Endodermal cell (in vitro differentiated cells): ENCODE results near the gene NXPH4. TPM values are rescaled to one million over a fixed set of nuclear protein-coding genes. Genes with fewer than 3 reads are reported as not detected.

Experiments used
- DNase-seq: peaks from one replicate; pipeline ENCODE4 v3.0.0-alpha.2; 2017
- H3K27ac ChIP-seq: 2 replicates; pipeline ENCODE4 v1.5.1; 2013; ENCODE audit warnings: mild to moderate bottlenecking, low read depth, low read length, moderate library complexity
- H3K27me3 ChIP-seq: 2 replicates; pipeline ENCODE4 v1.6.1; 2013; ENCODE audit warnings: mild to moderate bottlenecking, low read length, moderate library complexity; ENCODE audit not compliant: insufficient read depth, control insufficient read depth, poor library complexity, severe bottlenecking
- H3K36me3 ChIP-seq: 2 replicates; pipeline ENCODE4 v1.7.0; 2013; ENCODE audit warnings: mild to moderate bottlenecking, low read length, moderate library complexity; ENCODE audit not compliant: control insufficient read depth, insufficient read depth
- H3K4me1 ChIP-seq: one replicate; pipeline ENCODE4 v1.7.0; 2013; ENCODE audit warnings: low read length; ENCODE audit not compliant: control insufficient read depth, insufficient read depth
- H3K4me3 ChIP-seq: 2 replicates; pipeline ENCODE4 v1.5.1; 2013; ENCODE audit warnings: mild to moderate bottlenecking, low read length, moderate library complexity
- H3K9ac ChIP-seq: 2 replicates; pipeline ENCODE4 v1.6.1; 2013; ENCODE audit warnings: mild to moderate bottlenecking, low read length, moderate library complexity; ENCODE audit not compliant: poor library complexity, severe bottlenecking; ENCODE audit errors: extremely low read depth
- H3K9me3 ChIP-seq: 2 replicates; pipeline ENCODE4 v1.6.1; 2013; ENCODE audit warnings: mild to moderate bottlenecking, low read length, moderate library complexity; ENCODE audit not compliant: control insufficient read depth
- H3K27ac Mint-ChIP-seq: 2 replicates; pipeline ENCODE4 v1.8.0; 2020; ENCODE audit warnings: mixed read lengths
- H3K27me3 Mint-ChIP-seq: 2 replicates; pipeline ENCODE4 v1.8.0; 2021; ENCODE audit warnings: mild to moderate bottlenecking, mixed read lengths; ENCODE audit not compliant: insufficient read depth
- H3K36me3 Mint-ChIP-seq: 2 replicates; pipeline ENCODE4 v1.8.0; 2020; ENCODE audit warnings: low read depth, mixed read lengths
- H3K4me1 Mint-ChIP-seq: 2 replicates; pipeline ENCODE4 v1.8.0; 2020; ENCODE audit warnings: mixed read lengths
- H3K4me3 Mint-ChIP-seq: 2 replicates; pipeline ENCODE4 v1.8.0; 2020; ENCODE audit warnings: mild to moderate bottlenecking, moderate library complexity, mixed read lengths
- H3K9me3 Mint-ChIP-seq: 2 replicates; pipeline ENCODE4 v1.8.0; 2020; ENCODE audit warnings: mild to moderate bottlenecking, mixed read lengths
- WGBS, 2 experiments: methylation state at CpG; one replicate each; pipeline versions ENCODE4 v1.1.5 to v1.1.7; 2013; ENCODE audit warnings: missing lambda C conversion rate in 2 of 2, mixed read lengths in 1 of 2; ENCODE audit not compliant: insufficient coverage in 1 of 2, insufficient read length in 1 of 2; 5-methylcytosine and 5-hydroxymethylcytosine counted together
- total RNA-seq, 2 donors: library from RNA; stranded (reverse); fragmentation: NEBNext Ultra II Directional in 1 of 2; extraction: Animal tissue kit (Norgen Biotek cat#: 25700) in 1 of 2; gene quantifications; 2 replicates in 1 of 2; 3 replicates in 1 of 2; pipeline ENCODE4 v1.2.1, GENCODE V29; 2021
- TF ChIP-seq, protein P1 (sequence below): fragments of 200-600 bp; sonication (generic); conservative IDR thresholded peaks from 2 replicates; pipeline ENCODE4 v1.5.0; 2021; ENCODE audit warnings: antibody characterized with exemption, mild to moderate bottlenecking

The NXPH4 gene
- total RNA-seq, 2 donors from 2014 or later = 0.31 to 1.1 TPM

GRCh38 chr12:57239587-57240065 is 23.0 kb downstream of the NXPH4 start:
- Histone ChIP-seq H3K36me3 (peaks cover 2% of the 10 kb centered on the region), H3K9ac (no peak overlapping the region), H3K4me1 (peaks cover 6% of the 10 kb centered on the region), H3K27ac (peak overlapping the region; percentile 92), H3K4me3 (peak overlapping the region; percentile 67), H3K27me3 (peaks cover 94% of the 10 kb centered on the region), H3K9me3 (no peaks in the 10 kb centered on the region)
- 3 to 5% methylated on average over 9 to 14 of the region's 14 CpGs for WGBS, 2 experiments
- peak overlapping the region; percentile 40 for H3K4me3 Mint-ChIP-seq
- H3K9me3 Mint-ChIP-seq = no peaks in the 10 kb centered on the region
- H3K4me1 Mint-ChIP-seq = peaks cover 32% of the 10 kb centered on the region
- H3K27me3 Mint-ChIP-seq = peaks cover 93% of the 10 kb centered on the region
- peak; percentile 72 for DNase-seq
- H3K36me3 Mint-ChIP-seq = peaks cover 1% of the 10 kb centered on the region
- H3K27ac Mint-ChIP-seq = no peak overlapping the region
- TF ChIP-seq, protein P1, sequence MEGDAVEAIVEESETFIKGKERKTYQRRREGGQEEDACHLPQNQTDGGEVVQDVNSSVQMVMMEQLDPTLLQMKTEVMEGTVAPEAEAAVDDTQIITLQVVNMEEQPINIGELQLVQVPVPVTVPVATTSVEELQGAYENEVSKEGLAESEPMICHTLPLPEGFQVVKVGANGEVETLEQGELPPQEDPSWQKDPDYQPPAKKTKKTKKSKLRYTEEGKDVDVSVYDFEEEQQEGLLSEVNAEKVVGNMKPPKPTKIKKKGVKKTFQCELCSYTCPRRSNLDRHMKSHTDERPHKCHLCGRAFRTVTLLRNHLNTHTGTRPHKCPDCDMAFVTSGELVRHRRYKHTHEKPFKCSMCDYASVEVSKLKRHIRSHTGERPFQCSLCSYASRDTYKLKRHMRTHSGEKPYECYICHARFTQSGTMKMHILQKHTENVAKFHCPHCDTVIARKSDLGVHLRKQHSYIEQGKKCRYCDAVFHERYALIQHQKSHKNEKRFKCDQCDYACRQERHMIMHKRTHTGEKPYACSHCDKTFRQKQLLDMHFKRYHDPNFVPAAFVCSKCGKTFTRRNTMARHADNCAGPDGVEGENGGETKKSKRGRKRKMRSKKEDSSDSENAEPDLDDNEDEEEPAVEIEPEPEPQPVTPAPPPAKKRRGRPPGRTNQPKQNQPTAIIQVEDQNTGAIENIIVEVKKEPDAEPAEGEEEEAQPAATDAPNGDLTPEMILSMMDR = no peak

DNA sequence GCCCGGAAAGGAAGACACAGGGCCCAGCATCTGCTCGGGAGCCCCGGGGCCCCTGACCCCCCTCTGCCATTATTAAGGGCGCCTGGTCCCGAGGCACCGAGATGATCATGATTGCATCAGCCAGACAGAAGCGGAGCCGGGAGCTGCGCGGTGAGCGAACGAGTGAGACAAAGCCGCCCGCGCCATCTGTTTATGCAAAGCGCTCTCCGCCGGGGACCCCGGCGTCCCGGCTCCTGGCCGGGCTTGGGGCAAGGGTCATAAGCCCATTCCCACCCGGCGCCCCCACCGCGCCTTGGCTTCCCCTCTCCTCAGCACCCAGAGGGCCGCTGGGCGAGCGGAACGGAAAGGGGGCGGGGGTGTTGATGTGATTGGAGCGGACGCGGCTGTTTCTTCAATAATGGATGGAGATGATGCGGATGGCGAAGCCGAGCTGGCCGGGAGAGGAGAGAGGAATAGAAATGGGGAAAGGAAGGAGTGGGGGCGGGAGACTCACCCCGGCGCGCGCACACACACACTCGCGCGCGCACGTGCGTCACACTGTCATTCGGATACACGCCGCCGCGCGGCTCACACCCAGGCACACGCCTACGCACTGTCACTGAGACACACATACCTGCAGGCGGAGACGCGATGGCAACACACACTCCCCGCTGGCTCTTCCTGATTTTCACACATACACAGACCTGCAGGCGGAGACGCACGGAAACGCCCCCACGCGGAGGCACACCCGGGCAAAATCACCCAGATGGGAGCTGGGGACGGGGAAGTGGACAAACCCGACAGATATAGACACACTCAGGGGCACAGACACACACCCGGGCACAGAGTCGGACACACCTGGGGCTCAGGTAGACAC is 23.7 kb downstream of the NXPH4 start:
- Mint-ChIP-seq H3K27ac (peak overlapping the region; percentile 78), H3K36me3 (no peaks in the 10 kb centered on the region), H3K9me3 (no peaks in the 10 kb centered on the region), H3K4me3 (peak overlapping the region; percentile 40), H3K27me3 (peaks cover 95% of the 10 kb centered on the region), H3K4me1 (peaks cover 31% of the 10 kb centered on the region)
- Histone ChIP-seq H3K27me3 (peaks cover 88% of the 10 kb centered on the region), H3K27ac (peak overlapping the region; percentile 92), H3K4me1 (peaks cover 6% of the 10 kb centered on the region), H3K9me3 (no peaks in the 10 kb centered on the region), H3K9ac (peak overlapping the region; percentile 15), H3K36me3 (no peaks in the 10 kb centered on the region), H3K4me3 (peak overlapping the region; percentile 67)
- peak; percentile 83 for DNase-seq
- 0 to 2% methylated on average over 20 to 72 of the region's 72 CpGs for WGBS, 2 experiments
- TF ChIP-seq, protein P1 = no peak

GRCh38 chr12:57240926-57241401 is 24.4 kb downstream of the NXPH4 start:
- H3K36me3 Mint-ChIP-seq = no peaks in the 10 kb centered on the region
- TF ChIP-seq, protein P1 = peak; percentile 53
- WGBS, 2 experiments = 12 to 17% methylated on average over 13 to 19 of the region's 19 CpGs
- no peaks in the 10 kb centered on the region for H3K9me3 Mint-ChIP-seq
- peak overlapping the region; percentile 92 for H3K27ac ChIP-seq
- no peaks in the 10 kb centered on the region for H3K9me3 ChIP-seq
- peaks cover 6% of the 10 kb centered on the region for H3K4me1 ChIP-seq
- H3K4me1 Mint-ChIP-seq = peaks cover 30% of the 10 kb centered on the region
- no peak overlapping the region for H3K9ac ChIP-seq
- H3K27me3 Mint-ChIP-seq = peaks cover 89% of the 10 kb centered on the region
- peaks cover 81% of the 10 kb centered on the region for H3K27me3 ChIP-seq
- no peak overlapping the region for H3K4me3 ChIP-seq
- peak; percentile 88 for DNase-seq
- no peaks in the 10 kb centered on the region for H3K36me3 ChIP-seq
- no peak overlapping the region for H3K27ac Mint-ChIP-seq
- H3K4me3 Mint-ChIP-seq = peak overlapping the region; percentile 40
